MM.1S (cell line): ENCODE results near the gene RPUSD1.

Experiments used
- DNase-seq: peaks from one replicate; pipeline ENCODE4 v3.0.0-alpha.2; 2015
- H2AFZ ChIP-seq: fragments of 300-600 bp; sonication (generic); 2 replicates; pipeline ENCODE4 v1.6.0; 2016; ENCODE audit warnings: antibody characterized with exemption, low read length
- H3F3A ChIP-seq: fragments of 300-600 bp; sonication (generic); 2 replicates; pipeline ENCODE4 v1.6.1; 2016; ENCODE audit warnings: mild to moderate bottlenecking, antibody characterized with exemption, low read length, moderate library complexity, mixed read lengths; ENCODE audit not compliant: insufficient read depth
- H3K27ac ChIP-seq: fragments of 300-600 bp; sonication (generic); 2 replicates; pipeline ENCODE4 v1.5.1; 2016; ENCODE audit warnings: mild to moderate bottlenecking, low read length
- H3K27me3 ChIP-seq: fragments of 300-600 bp; sonication (generic); replicated peaks from 2 replicates; pipeline ENCODE4 v1.6.0; 2016; ENCODE audit warnings: low read length; ENCODE audit not compliant: insufficient read depth
- H3K36me3 ChIP-seq: fragments of 300-600 bp; sonication (generic); replicated peaks from 2 replicates; pipeline ENCODE4 v1.6.1; 2016; ENCODE audit warnings: mild to moderate bottlenecking, low read length, mixed read lengths; ENCODE audit not compliant: insufficient read depth
- H3K4me1 ChIP-seq: fragments of 300-600 bp; sonication (generic); 2 replicates; pipeline ENCODE4 v1.6.1; 2016; ENCODE audit warnings: low read length, mixed read lengths
- H3K4me2 ChIP-seq: fragments of 300-600 bp; sonication (generic); 2 replicates; pipeline ENCODE4 v1.6.0; 2016; ENCODE audit warnings: low read depth, low read length
- H3K4me3 ChIP-seq: fragments of 300-600 bp; sonication (generic); 2 replicates; pipeline ENCODE4 v1.5.1; 2016; ENCODE audit warnings: low read length, mixed read lengths
- H3K79me2 ChIP-seq: fragments of 300-600 bp; sonication (generic); 2 replicates; pipeline ENCODE4 v1.6.1; 2016; ENCODE audit warnings: mixed run types, low read length, mixed read lengths
- H3K9ac ChIP-seq: fragments of 300-600 bp; sonication (generic); 2 replicates; pipeline ENCODE4 v1.6.1; 2016; ENCODE audit warnings: low read length, mixed read lengths
- H3K9me2 ChIP-seq: fragments of 300-600 bp; sonication (generic); replicated peaks from 2 replicates; pipeline ENCODE4 v1.6.1; 2016; ENCODE audit warnings: mild to moderate bottlenecking, low read length, mixed read lengths; ENCODE audit not compliant: insufficient read depth
- H3K9me3 ChIP-seq: fragments of 300-600 bp; sonication (generic); replicated peaks from 2 replicates; pipeline ENCODE4 v1.6.1; 2016; ENCODE audit warnings: mild to moderate bottlenecking, low read length, mixed read lengths; ENCODE audit not compliant: insufficient read depth
- H4K20me1 ChIP-seq: fragments of 300-600 bp; sonication (generic); 2 replicates; pipeline ENCODE4 v1.6.1; 2016; ENCODE audit warnings: mild to moderate bottlenecking, low read length, moderate library complexity, mixed read lengths; ENCODE audit not compliant: insufficient read depth
- CTCF ChIP-seq: fragments of 300-600 bp; sonication (generic); IDR thresholded peaks from 2 replicates; pipeline ENCODE4 v1.5.1; 2016; ENCODE audit warnings: antibody characterized with exemption, low read length, mixed read lengths
- EZH2 ChIP-seq: fragments of 300-600 bp; sonication (generic); optimal IDR thresholded peaks from 2 replicates; pipeline ENCODE3; 2017; ENCODE audit warnings: low read depth, mild to moderate bottlenecking, antibody characterized with exemption, low read length, mixed read lengths
- EZH2phosphoT487 ChIP-seq: fragments of 300-600 bp; sonication (generic); IDR thresholded peaks from 2 replicates; pipeline ENCODE4 v1.6.1; 2018; ENCODE audit warnings: antibody characterized with exemption, low read length

The RPUSD1 gene

GRCh38 chr16:808085-808386 is 19.9 kb upstream of the RPUSD1 start:
- Histone ChIP-seq H3K9me3 (no peaks in the 10 kb centered on the region), H4K20me1 (no peaks in the 10 kb centered on the region), H3K27me3 (peaks cover 45% of the 10 kb centered on the region), H3K27ac (no peak overlapping the region), H3K79me2 (no peaks in the 10 kb centered on the region), H3K36me3 (no peaks in the 10 kb centered on the region), H3F3A (no peaks in the 10 kb centered on the region), H2AFZ (peak overlapping the region; percentile 100), H3K9me2 (no peaks in the 10 kb centered on the region), H3K9ac (no peak overlapping the region), H3K4me1 (no peaks in the 10 kb centered on the region), H3K4me2 (peak overlapping the region; percentile 96), H3K4me3 (peak overlapping the region; percentile 89)
- DNase-seq: no peak
- TF ChIP-seq EZH2 (no peak), EZH2phosphoT487 (no peak), CTCF (no peak)

- Histone ChIP-seq H3K4me2 (peak overlapping the region; percentile 96), H3K36me3 (no peaks in the 10 kb centered on the region), H3K9me3 (no peaks in the 10 kb centered on the region), H2AFZ (peak overlapping the region; percentile 100), H3F3A (no peaks in the 10 kb centered on the region), H3K27ac (peak overlapping the region; percentile 70; the same call in 1 of the 2 replicates), H3K9ac (peak overlapping the region; percentile 96), H3K79me2 (no peaks in the 10 kb centered on the region), H3K4me1 (no peaks in the 10 kb centered on the region), H3K4me3 (peak overlapping the region; percentile 89), H4K20me1 (no peaks in the 10 kb centered on the region), H3K27me3 (peaks cover 40% of the 10 kb centered on the region), H3K9me2 (no peaks in the 10 kb centered on the region)
- DNase-seq: peak; percentile 88
- TF ChIP-seq CTCF: no peak
- no peak for TF ChIP-seq EZH2
- TF ChIP-seq EZH2phosphoT487: no peak
Measured at GRCh38 chr16:807347-808084, 19.3 kb upstream of the RPUSD1 start.

GRCh38 chr16:805474-805873 is 17.3 kb upstream of the RPUSD1 start:
- Histone ChIP-seq H3K79me2 (no peaks in the 10 kb centered on the region), H3K27ac (no peak overlapping the region), H3K9me3 (no peaks in the 10 kb centered on the region), H4K20me1 (no peaks in the 10 kb centered on the region), H3K27me3 (peaks cover 33% of the 10 kb centered on the region), H2AFZ (no peak overlapping the region), H3K9ac (no peak overlapping the region), H3K4me2 (no peak overlapping the region), H3K4me1 (no peaks in the 10 kb centered on the region), H3F3A (no peaks in the 10 kb centered on the region), H3K4me3 (no peak overlapping the region), H3K9me2 (no peaks in the 10 kb centered on the region), H3K36me3 (no peaks in the 10 kb centered on the region)
- TF ChIP-seq EZH2: no peak
- no peak for TF ChIP-seq EZH2phosphoT487
- TF ChIP-seq CTCF: no peak
- no peak for DNase-seq
